ENCODE data around the gene ASB2.

The ASB2 gene

DNA sequence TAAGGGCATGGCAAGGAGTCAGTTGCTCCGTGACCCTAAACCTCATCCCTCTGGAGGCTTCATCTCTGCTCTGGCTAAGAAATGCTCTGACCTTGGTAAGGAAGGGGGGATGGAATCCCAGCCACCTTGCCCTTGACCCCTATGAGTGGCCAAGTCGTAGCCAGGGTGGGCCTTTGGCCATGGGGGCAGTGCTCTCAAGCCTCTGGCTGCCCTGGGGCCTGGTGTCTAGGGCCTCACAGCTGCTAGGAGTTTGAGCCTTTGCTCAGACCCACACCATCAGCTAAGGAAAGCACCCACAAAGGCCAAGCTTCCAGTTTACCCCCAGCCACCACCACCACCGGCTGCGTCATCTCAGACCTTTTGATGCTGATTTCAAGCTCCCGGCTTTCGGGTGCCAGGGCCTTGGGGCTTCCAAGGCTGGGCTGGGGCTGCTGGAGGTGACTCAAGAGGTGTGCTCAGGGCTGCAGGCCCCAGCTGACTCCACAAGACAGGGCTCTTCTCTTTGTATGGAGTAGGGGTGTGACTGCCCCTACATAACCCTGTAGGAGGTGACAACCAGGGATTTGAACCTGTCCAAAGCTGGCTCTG, 3.7 kb downstream of the ASB2 start:
- DNase-seq (ENCODE audit: low read depth in 1 of 2, low spot score in 1 of 2), result no peak
- Histone ChIP-seq H3K27me3 (ENCODE audit: insufficient read depth, poor library complexity, severe bottlenecking) (no peaks in the 10 kb centered on the region), H3K4me3 (replicated peaks; ENCODE audit: insufficient read depth, low read length) (no peak overlapping the region), H3K27ac (replicated peaks) (no peak overlapping the region)
- TF ChIP-seq GABPA (IDR thresholded peaks at IDR 0.05; ENCODE audit: low read depth) (no peak), POLR2AphosphoS5 (IDR thresholded peaks at IDR 0.05; ENCODE audit: low read depth) (no peak)
- TF ChIP-seq, protein P1, sequence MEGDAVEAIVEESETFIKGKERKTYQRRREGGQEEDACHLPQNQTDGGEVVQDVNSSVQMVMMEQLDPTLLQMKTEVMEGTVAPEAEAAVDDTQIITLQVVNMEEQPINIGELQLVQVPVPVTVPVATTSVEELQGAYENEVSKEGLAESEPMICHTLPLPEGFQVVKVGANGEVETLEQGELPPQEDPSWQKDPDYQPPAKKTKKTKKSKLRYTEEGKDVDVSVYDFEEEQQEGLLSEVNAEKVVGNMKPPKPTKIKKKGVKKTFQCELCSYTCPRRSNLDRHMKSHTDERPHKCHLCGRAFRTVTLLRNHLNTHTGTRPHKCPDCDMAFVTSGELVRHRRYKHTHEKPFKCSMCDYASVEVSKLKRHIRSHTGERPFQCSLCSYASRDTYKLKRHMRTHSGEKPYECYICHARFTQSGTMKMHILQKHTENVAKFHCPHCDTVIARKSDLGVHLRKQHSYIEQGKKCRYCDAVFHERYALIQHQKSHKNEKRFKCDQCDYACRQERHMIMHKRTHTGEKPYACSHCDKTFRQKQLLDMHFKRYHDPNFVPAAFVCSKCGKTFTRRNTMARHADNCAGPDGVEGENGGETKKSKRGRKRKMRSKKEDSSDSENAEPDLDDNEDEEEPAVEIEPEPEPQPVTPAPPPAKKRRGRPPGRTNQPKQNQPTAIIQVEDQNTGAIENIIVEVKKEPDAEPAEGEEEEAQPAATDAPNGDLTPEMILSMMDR (IDR thresholded peaks at IDR 0.05; ENCODE audit: insufficient read depth, low read length), result no peak
- TF ChIP-seq, protein P2, sequence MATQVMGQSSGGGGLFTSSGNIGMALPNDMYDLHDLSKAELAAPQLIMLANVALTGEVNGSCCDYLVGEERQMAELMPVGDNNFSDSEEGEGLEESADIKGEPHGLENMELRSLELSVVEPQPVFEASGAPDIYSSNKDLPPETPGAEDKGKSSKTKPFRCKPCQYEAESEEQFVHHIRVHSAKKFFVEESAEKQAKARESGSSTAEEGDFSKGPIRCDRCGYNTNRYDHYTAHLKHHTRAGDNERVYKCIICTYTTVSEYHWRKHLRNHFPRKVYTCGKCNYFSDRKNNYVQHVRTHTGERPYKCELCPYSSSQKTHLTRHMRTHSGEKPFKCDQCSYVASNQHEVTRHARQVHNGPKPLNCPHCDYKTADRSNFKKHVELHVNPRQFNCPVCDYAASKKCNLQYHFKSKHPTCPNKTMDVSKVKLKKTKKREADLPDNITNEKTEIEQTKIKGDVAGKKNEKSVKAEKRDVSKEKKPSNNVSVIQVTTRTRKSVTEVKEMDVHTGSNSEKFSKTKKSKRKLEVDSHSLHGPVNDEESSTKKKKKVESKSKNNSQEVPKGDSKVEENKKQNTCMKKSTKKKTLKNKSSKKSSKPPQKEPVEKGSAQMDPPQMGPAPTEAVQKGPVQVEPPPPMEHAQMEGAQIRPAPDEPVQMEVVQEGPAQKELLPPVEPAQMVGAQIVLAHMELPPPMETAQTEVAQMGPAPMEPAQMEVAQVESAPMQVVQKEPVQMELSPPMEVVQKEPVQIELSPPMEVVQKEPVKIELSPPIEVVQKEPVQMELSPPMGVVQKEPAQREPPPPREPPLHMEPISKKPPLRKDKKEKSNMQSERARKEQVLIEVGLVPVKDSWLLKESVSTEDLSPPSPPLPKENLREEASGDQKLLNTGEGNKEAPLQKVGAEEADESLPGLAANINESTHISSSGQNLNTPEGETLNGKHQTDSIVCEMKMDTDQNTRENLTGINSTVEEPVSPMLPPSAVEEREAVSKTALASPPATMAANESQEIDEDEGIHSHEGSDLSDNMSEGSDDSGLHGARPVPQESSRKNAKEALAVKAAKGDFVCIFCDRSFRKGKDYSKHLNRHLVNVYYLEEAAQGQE (IDR thresholded peaks at IDR 0.05; ENCODE audit: insufficient replicate concordance, low read depth), result no peak

DNA sequence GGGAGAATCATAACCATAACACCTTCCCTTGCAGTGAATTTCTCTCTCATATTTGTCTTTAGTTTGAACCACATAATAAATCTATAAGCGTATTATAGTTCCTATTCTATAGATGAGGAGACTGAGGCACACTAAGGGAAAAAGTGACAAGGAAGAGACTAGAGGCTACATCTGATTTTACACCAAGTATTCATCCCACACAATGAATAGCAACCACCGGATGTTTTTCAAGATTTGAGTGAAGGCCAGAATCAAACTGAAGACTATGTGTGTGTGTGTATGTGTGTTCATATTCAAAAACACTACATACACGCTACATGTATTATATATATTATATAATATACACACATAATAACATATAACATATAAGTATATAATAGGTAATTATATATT, 4.7 kb downstream of the ASB2 start:
- no peak for DNase-seq (ENCODE audit: low read depth in 1 of 2, low spot score in 1 of 2)
- Histone ChIP-seq H3K27me3 (ENCODE audit: insufficient read depth, poor library complexity, severe bottlenecking) (no peaks in the 10 kb centered on the region), H3K4me3 (replicated peaks; ENCODE audit: insufficient read depth, low read length) (no peak overlapping the region), H3K27ac (replicated peaks) (no peak overlapping the region)
- TF ChIP-seq, protein P1 (IDR thresholded peaks at IDR 0.05; ENCODE audit: insufficient read depth, low read length), result no peak
- TF ChIP-seq SPI1 (IDR thresholded peaks at IDR 0.05; ENCODE audit: borderline replicate concordance, low read depth), result no peak
- TF ChIP-seq POLR2AphosphoS5 (IDR thresholded peaks at IDR 0.05; ENCODE audit: low read depth), result no peak
- no peak for TF ChIP-seq GABPA (IDR thresholded peaks at IDR 0.05; ENCODE audit: low read depth)
- TF ChIP-seq, protein P2 (IDR thresholded peaks at IDR 0.05; ENCODE audit: insufficient replicate concordance, low read depth), result no peak

DNA sequence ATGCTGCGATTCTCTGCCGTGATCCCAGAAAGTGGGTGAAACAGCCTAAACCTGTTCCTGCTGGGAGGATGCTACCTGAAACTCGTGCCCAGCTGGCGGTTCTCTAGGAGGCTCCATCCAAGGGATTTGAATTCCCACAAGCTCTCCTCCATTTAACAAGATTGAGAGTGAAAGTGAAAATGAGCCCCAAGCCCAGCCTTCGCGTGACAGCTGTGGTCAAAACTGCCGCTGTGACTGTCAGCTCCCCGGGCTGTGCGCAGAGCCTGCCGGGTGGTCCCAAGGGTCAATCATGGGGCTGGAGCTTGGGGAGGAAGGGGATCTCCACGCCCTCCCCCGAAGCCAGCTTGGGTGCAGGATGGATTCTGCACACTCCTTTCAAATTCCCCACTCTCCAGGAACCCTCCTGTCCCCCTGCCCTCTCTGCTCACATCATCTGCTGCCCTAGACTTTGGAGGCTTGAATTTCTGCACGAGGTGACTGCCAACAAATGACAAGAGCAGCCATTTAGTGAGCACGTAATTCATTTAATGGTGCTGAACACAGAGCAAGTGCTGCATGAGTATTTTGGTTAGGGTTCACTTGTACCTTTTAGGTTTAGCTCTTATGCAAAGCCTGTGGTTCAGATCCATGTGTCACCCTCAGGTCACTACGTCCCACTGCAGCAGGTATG, 5.3 kb downstream of the ASB2 start:
- peak overlapping the region; percentile 39 for H3K4me3 ChIP-seq (replicated peaks; ENCODE audit: insufficient read depth, low read length)
- no peaks in the 10 kb centered on the region for H3K27me3 ChIP-seq (ENCODE audit: insufficient read depth, poor library complexity, severe bottlenecking)
- H3K27ac ChIP-seq (replicated peaks), result no peak overlapping the region
- TF ChIP-seq POLR2AphosphoS5 (IDR thresholded peaks at IDR 0.05; ENCODE audit: low read depth), result no peak
- no peak for TF ChIP-seq GABPA (IDR thresholded peaks at IDR 0.05; ENCODE audit: low read depth)
- TF ChIP-seq, protein P2 (IDR thresholded peaks at IDR 0.05; ENCODE audit: insufficient replicate concordance, low read depth), result no peak
- TF ChIP-seq, protein P1 (IDR thresholded peaks at IDR 0.05; ENCODE audit: insufficient read depth, low read length), result no peak
- no peak for TF ChIP-seq SPI1 (IDR thresholded peaks at IDR 0.05; ENCODE audit: borderline replicate concordance, low read depth)
- DNase-seq (ENCODE audit: low read depth in 1 of 2, low spot score in 1 of 2), result no peak

All from HL-60 (cell line).